Endothelial cell of umbilical vein (primary cell): ENCODE measurements around the gene PCDHGA8.

ENCODE experiments used
- CTCF ChIP-seq, 2 donors: IDR thresholded peaks; 1 replicate in 1 of 2; 2 replicates in 1 of 2; pipeline ENCODE4 v1.5.1; 2011; ENCODE audit warnings: low read length in 2 of 2, mild to moderate bottlenecking in 2 of 2, moderate library complexity in 2 of 2, control low read depth in 1 of 2, inconsistent platforms in 1 of 2, low read depth in 1 of 2; ENCODE audit not compliant: insufficient read depth in 1 of 2; ENCODE audit errors: extremely low read depth in 1 of 2
- EZH2 ChIP-seq: IDR thresholded peaks from 2 replicates; pipeline ENCODE4 v1.6.1; 2012; ENCODE audit warnings: borderline replicate concordance, low read depth, mild to moderate bottlenecking, moderate library complexity, low read length, inconsistent platforms; ENCODE audit not compliant: severe bottlenecking
- FOS ChIP-seq: IDR thresholded peaks from 2 replicates; pipeline ENCODE4 v1.6.1; 2011; ENCODE audit warnings: mild to moderate bottlenecking, low read length, moderate library complexity, borderline replicate concordance; ENCODE audit not compliant: insufficient read depth
- GATA2 ChIP-seq: IDR thresholded peaks from 2 replicates; pipeline ENCODE4 v1.7.0; 2011; ENCODE audit warnings: low read depth, mild to moderate bottlenecking, moderate library complexity, mixed read lengths, low read length; ENCODE audit not compliant: insufficient read length, insufficient read depth
- JUN ChIP-seq: IDR thresholded peaks from 2 replicates; pipeline ENCODE4 v1.6.1; 2011; ENCODE audit warnings: borderline replicate concordance, low read depth; ENCODE audit not compliant: insufficient read length, insufficient read depth
- MAX ChIP-seq: IDR thresholded peaks from 2 replicates; pipeline ENCODE4 v1.6.1; 2011; ENCODE audit not compliant: insufficient read depth, insufficient read length
- MYC ChIP-seq: IDR thresholded peaks from one replicate; pipeline ENCODE4 v1.6.1; 2011; ENCODE audit warnings: mild to moderate bottlenecking, low read depth, low read length
- POLR2A ChIP-seq: IDR thresholded peaks from 2 replicates; pipeline ENCODE4 v1.6.1; 2012; ENCODE audit warnings: low read depth, mild to moderate bottlenecking, control low read depth, low read length
- POLR2AphosphoS5 ChIP-seq: IDR thresholded peaks from 2 replicates; pipeline ENCODE4 v1.6.1; 2012; ENCODE audit warnings: low read depth, mild to moderate bottlenecking, control low read depth, low read length, moderate library complexity; ENCODE audit not compliant: insufficient read depth

GRCh38 chr5:141437221-141437620 is 44.8 kb downstream of the PCDHGA8 start:
- no peak for TF ChIP-seq CTCF (IDR thresholded peaks at IDR 0.05; ENCODE audit: extremely low read depth in 1 of 2, insufficient read depth in 1 of 2, low read depth in 1 of 2, low read length in 2 of 2)
- no peak for TF ChIP-seq GATA2
- TF ChIP-seq EZH2, result no peak
- no peak for TF ChIP-seq POLR2AphosphoS5
- no peak for TF ChIP-seq MYC
- TF ChIP-seq MAX, result no peak
- TF ChIP-seq POLR2A, result no peak
- no peak for TF ChIP-seq JUN
- no peak for TF ChIP-seq FOS
